Ectodermal cell (in vitro differentiated cells): ENCODE data around the gene PHKA1.
A peak's percentile ranks its signal among the peaks of the same experiment; 100 is the strongest.
"Not testable (repeated sequence)": the region's sequence is repeated elsewhere in the genome, so short reads cannot be mapped to it uniquely, and the experiment has no call there.

ENCODE experiments used
- H3K27ac ChIP-seq: 2 replicates; pipeline ENCODE4 v1.7.0; 2013; ENCODE audit warnings: mild to moderate bottlenecking, low read depth, low read length; ENCODE audit not compliant: insufficient read depth, poor library complexity, severe bottlenecking
- H3K27me3 ChIP-seq: 2 replicates; pipeline ENCODE4 v1.7.0; 2013; ENCODE audit warnings: mild to moderate bottlenecking, low read length; ENCODE audit not compliant: insufficient read depth, control insufficient read depth, poor library complexity, severe bottlenecking
- H3K36me3 ChIP-seq: one replicate; pipeline ENCODE4 v1.7.0; 2013; ENCODE audit warnings: low read length; ENCODE audit not compliant: control insufficient read depth, insufficient read depth
- H3K4me1 ChIP-seq: one replicate; pipeline ENCODE4 v1.7.0; 2013; ENCODE audit warnings: low read length; ENCODE audit not compliant: control insufficient read depth, insufficient read depth
- H3K4me3 ChIP-seq: 2 replicates; pipeline ENCODE4 v1.7.0; 2013; ENCODE audit warnings: low read depth, low read length, control low read depth; ENCODE audit not compliant: insufficient read depth
- H3K9me3 ChIP-seq: 2 replicates; pipeline ENCODE4 v1.7.0; 2013; ENCODE audit warnings: mild to moderate bottlenecking, low read length, moderate library complexity; ENCODE audit not compliant: control insufficient read depth
- WGBS, 2 experiments: methylation state at CpG; one replicate each; pipeline ENCODE4 v1.1.7; 2013; ENCODE audit warnings: missing lambda C conversion rate in 2 of 2; 5-methylcytosine and 5-hydroxymethylcytosine counted together

PHKA1 gene

DNA sequence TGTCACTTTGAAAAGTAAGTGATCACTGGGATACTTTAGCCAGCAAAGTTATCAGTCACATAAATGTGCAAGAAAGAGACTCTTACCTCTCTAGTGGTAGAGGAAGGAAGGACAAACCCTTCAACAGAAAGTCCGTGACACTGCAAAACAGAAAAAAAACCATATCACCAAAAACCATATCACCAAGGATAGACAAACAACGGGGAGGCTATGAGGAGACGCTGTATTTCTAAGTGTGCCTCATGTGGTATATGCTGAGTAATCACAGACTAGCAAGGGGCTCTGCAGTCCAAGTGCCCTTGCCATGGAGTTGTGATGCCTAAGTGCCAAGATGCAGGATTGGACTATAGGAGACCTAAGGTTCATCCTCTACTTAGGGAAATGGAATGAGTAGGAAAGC lies 129.9 kb downstream of the PHKA1 start:
- no peaks in the 10 kb centered on the region for H3K27me3 ChIP-seq
- H3K4me1 ChIP-seq: no peaks in the 10 kb centered on the region
- 98 to 100% methylated on average over 1 to 3 of the region's 3 CpGs for WGBS, 2 experiments
- no peaks in the 10 kb centered on the region for H3K36me3 ChIP-seq
- no peak overlapping the region for H3K4me3 ChIP-seq
- H3K27ac ChIP-seq: no peak overlapping the region
- no peaks in the 10 kb centered on the region for H3K9me3 ChIP-seq

DNA sequence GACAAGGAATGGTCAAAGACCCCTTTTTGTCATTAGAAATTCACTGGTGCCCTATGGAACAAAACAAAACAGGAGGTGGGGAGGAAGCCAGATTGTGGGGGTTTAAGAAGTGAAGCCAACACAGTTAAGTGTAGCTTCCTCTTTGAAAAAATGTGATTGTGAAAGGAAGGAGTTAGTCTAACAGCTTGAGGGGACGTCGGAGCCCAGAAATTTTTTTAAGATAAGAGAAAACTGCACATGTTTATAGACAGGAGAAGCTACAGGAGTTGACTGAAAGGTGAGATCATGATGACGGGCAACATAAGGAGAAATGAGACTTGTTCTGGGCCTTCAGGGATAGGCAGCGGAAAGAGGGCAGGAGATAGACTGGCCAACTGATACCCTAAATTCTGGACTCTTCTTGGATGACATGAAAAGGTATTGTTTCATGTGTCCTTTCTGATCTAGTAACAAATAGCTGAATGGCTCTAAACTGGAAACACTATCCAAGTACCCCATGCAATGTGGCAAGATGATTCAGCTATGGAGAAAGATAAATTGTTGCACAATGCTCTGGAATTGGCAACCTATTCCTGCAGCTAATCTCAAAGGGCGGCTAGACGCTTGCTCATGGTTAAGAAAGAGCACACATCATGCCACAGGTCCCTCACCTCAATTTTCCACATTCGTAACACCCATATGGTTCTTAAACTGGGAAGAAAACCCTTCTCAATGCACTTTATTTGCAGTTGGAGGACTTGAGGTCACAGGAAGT lies 137.8 kb downstream of the PHKA1 start:
- Histone ChIP-seq H3K4me3 (no peak overlapping the region), H3K9me3 (no peaks in the 10 kb centered on the region), H3K36me3 (no peaks in the 10 kb centered on the region), H3K4me1 (no peaks in the 10 kb centered on the region), H3K27me3 (no peaks in the 10 kb centered on the region), H3K27ac (no peak overlapping the region)
- WGBS, 2 experiments: 93 to 94% methylated on average over 7 of the region's 7 CpGs

DNA sequence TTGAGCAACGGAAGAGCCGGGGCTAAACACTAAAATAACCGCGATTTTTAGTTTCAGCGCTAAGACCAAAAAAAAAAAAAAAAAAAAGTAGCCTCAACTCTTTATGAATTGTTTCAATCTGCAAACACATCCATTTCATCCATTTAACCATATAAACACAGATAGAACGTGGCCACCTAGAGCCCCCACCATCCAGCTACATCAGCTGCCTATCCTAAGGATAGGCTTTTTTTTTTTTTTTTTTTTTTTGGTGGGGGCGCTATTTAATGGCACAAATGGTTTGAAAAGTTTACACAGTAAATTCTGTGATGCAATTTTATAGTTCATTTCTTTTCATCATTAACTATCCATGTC lies 141.0 kb downstream of the PHKA1 start:
- 0% methylated on average over 5 to 6 of the region's 7 CpGs for WGBS, 2 experiments
- Histone ChIP-seq H3K4me3 (peak overlapping the region; percentile 70), H3K4me1 (no peaks in the 10 kb centered on the region), H3K36me3 (peaks cover 3% of the 10 kb centered on the region), H3K27ac (no peak overlapping the region), H3K9me3 (no peaks in the 10 kb centered on the region), H3K27me3 (no peaks in the 10 kb centered on the region)

DNA sequence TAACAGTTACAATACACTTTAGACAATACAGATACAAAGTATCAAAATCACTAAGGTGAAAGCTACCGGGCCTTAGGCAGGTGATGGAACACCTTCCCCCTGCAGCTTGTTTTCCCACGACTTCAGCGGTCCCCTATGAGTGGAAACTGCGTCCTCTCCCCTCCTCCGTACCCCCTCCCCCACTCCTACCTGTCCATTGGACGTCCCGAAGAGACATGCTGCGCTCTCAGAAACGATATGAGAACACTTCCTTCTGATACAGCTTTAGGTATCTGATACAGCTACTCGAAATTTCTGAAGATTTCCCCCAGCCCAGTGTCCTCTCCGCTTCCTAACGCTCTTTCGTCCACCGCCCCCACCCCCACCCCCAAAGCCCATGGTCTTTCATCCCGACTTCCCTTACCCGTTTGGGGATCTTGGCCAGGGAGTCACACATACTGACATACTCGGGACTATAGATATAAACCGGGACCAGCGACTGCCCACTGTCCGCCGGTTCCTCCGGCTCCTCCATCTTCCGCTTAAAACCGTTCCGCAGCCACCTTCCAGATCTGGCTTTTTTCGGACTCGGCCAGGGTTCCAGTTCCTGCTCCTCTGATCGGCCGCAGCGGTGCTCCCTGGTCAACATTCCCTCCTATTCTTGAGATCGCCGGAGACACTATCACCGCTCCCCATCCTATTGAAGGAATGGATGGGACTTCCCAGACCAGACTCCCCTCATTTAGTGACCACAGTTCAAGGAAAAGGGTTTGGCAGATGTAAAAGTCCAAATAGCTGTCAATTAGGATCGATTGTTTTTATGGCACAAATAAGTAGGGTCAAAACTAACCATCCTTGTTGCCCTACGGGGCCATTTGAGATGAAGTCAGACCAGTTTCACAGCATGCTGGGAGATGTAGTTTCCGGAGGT lies 141.6 kb downstream of the PHKA1 start, which contains the start of gene HDAC8:
HDAC8 (minus strand) TSS at position 596 of the 910 bp plus-strand sequence; CDS start at position 514, 82 bp downstream.
- 0% methylated on average over 36 of the region's 36 CpGs for WGBS, 2 experiments
- H3K27me3 ChIP-seq: no peaks in the 10 kb centered on the region
- no peaks in the 10 kb centered on the region for H3K4me1 ChIP-seq
- no peaks in the 10 kb centered on the region for H3K9me3 ChIP-seq
- peaks cover 9% of the 10 kb centered on the region for H3K36me3 ChIP-seq
- H3K4me3 ChIP-seq: peak within 1 kb of the TSS; percentile 70
- no peak within 1 kb of the TSS for H3K27ac ChIP-seq

DNA sequence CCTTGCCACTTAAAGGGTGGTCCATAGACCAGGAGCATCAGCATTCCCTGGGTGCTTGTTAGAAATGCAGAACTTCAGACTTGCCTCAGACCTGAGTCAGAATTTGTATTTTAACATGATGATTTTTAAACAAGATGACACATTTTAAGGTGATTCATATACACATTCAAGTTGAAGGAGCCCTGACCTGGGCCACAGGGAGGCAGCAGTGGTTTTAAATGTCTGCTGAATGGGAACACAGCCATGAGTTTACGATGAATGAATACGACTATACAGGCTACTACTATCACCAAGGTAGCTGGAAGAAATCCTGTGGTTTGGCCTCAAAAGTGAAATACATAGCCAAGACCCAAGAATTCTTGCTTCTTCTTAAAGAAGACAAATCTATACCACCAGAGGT lies 144.3 kb downstream of the PHKA1 start:
- 86 to 100% methylated on average over 2 of the region's 2 CpGs for WGBS, 2 experiments
- Histone ChIP-seq H3K4me3 (no peak overlapping the region), H3K36me3 (peaks cover 9% of the 10 kb centered on the region), H3K9me3 (no peaks in the 10 kb centered on the region), H3K27me3 (no peaks in the 10 kb centered on the region), H3K27ac (no peak overlapping the region), H3K4me1 (no peaks in the 10 kb centered on the region)

DNA sequence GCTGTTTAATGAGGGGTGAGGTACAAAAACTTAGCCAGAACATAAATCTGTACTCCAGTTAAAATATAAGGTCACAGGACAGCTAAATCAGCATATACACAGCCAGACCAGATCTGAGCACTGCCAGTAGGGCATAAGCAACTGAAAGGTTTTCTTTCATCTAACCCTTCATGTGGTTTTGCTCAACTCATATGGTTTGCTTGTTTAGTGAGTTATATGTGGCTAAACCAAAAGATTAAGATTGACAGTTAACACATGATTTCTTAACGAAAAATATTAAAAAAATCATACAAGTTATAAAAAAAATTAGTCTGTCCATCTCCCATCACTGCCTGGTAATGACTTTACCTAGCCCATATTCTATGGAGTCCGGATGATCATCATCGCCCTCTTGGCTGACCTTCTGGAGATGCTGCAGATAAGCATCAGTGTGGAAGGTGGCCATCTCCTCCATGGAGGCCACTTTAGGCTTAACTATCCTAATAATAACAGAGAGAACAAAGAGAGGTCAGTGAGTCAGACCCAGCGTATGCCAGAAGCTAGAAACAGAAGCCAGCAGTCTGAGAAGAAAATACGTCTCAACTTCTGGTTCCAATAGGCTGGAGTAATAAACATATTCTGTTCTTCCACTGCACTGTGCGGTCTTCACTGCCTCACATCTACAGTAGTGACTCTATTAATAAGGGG lies 145.6 kb downstream of the PHKA1 start:
- Histone ChIP-seq H3K4me1 (no peaks in the 10 kb centered on the region), H3K27ac (no peak overlapping the region), H3K9me3 (no peaks in the 10 kb centered on the region), H3K4me3 (no peak overlapping the region), H3K36me3 (peaks cover 9% of the 10 kb centered on the region), H3K27me3 (no peaks in the 10 kb centered on the region)
- WGBS, 2 experiments: 93 to 100% methylated on average over 4 to 6 of the region's 6 CpGs

DNA sequence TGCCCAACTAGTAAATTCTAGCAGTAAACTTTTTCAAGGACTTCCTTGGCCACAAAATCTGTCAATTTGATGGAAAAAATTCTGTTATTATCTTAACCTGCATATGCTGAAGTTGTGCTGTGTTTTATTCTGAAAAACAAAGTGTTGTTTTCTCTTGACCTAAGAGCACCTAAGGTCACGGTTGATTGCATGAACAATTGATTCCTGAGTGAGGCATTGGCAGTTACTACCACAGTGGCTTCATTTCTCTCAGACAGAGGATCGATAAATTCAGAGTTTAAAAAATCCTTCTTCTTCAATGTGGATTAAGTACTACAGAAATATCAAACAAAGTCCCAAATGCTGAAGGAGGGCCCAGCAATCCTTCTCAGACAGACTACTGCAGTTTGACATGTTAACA lies 147.7 kb downstream of the PHKA1 start:
- Histone ChIP-seq H3K9me3 (no peaks in the 10 kb centered on the region), H3K4me3 (no peak overlapping the region), H3K27me3 (no peaks in the 10 kb centered on the region), H3K27ac (no peak overlapping the region), H3K36me3 (peaks cover 9% of the 10 kb centered on the region), H3K4me1 (no peaks in the 10 kb centered on the region)
- 86 to 100% methylated on average over 2 of the region's 2 CpGs for WGBS, 2 experiments

DNA sequence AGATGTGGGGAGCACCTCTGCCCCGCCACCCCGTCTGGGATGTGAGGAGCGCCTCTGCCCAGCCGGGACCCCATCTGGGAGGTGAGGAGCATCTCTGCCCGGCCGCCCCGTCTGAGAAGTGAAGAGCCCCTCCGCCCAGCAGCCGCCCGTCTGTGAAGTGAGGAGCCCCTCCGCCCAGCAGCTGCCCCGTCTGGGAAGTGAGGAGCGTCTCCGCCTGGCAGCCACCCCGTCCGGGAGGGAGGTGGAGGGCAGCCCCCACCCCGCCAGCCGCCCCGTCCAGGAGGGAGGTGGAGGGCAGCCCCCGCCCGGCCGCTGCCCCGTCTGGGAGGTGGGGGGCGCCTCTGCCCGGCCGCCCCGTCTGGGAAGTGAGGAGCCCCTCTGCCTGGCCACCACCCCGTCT lies 154.5 kb downstream of the PHKA1 start:
- H3K9me3 ChIP-seq, H3K4me3 ChIP-seq, H3K27ac ChIP-seq, H3K27me3 ChIP-seq, H3K36me3 ChIP-seq, H3K4me1 ChIP-seq: not testable (repeated sequence)
- WGBS, 2 experiments: 97% methylated on average over 27 to 28 of the region's 28 CpGs

DNA sequence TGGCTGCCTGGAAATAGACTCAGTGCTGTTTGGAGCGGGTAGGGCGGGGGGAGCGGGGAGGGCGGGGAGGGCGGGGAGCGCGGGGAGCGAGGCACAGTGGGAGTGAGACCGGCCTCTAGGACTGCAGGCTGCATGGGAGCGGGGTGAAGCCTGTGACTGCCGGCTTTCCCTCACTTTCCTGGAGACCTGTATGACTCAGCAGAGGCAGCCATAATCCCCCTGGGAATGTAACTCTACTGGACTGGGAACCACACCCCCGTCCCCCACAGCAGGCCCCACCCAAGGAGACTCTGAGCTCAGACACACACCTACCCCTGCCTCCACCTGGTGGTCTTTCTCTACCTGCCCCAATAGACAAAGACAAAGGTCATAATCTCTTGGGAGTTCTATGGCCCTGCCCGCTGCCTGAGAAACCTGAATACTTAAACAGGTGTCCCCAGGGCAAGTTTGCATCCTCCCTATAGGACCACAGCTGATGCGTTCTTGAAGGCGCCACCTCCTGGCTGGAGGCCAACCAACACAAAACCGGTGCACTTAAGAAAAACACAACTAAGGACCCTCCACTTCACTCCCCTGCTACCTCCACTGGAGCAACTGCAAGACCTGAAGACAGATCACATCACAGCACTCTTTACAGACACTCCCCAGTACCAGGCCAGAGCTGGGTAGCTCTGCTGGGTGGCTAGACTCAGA lies 159.5 kb downstream of the PHKA1 start:
- Histone ChIP-seq H3K36me3 (no peaks in the 10 kb centered on the region), H3K27ac (peak overlapping the region; percentile 60), H3K27me3 (no peaks in the 10 kb centered on the region)

More for the DNA sequence above, 159.5 kb downstream of the PHKA1 start:
- no peaks in the 10 kb centered on the region for H3K4me1 ChIP-seq
- H3K9me3 ChIP-seq: no peaks in the 10 kb centered on the region
- H3K4me3 ChIP-seq: peak overlapping the region; percentile 13
- 5 to 6% methylated on average over 14 to 16 of the region's 16 CpGs for WGBS, 2 experiments
